CD4-positive, alpha-beta T cell treated with Interleukin-17A for 1 hour (primary cell): ENCODE data around the gene AMOTL2.

Source experiments
- DNase-seq: peaks from one replicate; pipeline ENCODE4 v3.0.0-alpha.2; 2020

AMOTL2 gene

GRCh38 chr3:134330883-134331810 lies 43.1 kb downstream of the AMOTL2 start:
- no peak for DNase-seq

DNA sequence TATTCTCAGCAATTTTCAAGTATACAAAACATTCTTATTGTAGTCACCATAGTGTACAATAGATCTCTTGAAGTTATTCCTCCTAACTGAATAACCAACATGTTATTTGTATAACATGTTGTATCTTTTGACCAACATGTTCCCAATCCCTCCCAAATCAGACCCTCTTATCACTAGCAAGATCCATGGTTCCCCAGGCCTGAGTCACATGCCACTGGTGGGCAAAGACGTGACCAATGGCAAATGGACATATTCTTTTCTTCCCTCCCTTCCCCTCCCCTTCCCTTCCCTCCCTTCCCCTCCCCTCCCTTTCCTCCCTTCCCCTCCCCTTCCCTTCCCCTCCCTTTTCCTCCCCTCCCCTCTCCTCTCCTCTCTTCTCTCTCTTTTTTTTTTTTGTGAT lies 45.4 kb downstream of the AMOTL2 start:
- DNase-seq = no peak

- no peak for DNase-seq
These were observed 46.1 kb downstream of the AMOTL2 start for GRCh38 chr3:134328147-134328591.

- DNase-seq = no peak
These were observed 46.7 kb downstream of the AMOTL2 start for GRCh38 chr3:134327594-134327975.

DNA sequence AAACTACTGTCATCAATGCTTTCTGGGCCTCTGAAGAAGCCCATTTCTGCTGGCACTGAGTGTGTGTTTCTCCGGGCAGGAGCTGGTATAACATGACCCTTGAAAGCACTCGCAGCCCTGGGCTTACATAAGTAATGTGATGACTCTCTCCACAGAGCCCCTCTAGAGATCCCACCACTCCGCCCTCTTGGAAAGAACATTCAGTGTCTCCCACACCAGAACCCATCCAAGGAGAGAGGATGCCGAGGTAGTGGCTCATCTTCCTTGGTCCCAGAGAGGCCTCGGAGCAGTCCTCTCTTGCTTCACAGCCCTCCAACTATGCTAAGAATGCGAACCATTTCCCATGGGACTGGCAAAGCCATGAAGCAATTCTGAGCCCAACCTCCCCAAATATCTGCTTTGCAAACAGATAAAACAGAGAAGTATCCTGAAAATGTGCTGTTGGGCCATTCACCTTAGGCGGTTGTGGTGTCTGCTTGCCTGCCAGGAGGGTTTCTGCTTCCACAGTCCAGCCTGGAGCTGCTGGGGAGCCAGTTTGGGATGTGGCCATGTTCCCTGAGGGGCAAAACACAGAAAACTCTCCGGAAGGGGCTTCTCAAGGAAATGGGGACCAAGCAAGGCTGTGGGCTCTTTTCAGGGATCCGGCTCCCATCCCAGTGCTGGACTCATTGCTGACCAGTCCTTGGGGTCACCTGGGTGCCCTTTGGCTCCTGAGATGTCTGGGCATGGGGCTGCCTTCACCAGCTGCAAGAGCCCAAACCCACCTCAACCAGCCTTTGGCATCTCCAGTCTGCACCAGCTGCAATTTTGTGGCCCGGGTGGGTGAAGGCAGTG lies 47.3 kb downstream of the AMOTL2 start:
- no peak for DNase-seq

DNA sequence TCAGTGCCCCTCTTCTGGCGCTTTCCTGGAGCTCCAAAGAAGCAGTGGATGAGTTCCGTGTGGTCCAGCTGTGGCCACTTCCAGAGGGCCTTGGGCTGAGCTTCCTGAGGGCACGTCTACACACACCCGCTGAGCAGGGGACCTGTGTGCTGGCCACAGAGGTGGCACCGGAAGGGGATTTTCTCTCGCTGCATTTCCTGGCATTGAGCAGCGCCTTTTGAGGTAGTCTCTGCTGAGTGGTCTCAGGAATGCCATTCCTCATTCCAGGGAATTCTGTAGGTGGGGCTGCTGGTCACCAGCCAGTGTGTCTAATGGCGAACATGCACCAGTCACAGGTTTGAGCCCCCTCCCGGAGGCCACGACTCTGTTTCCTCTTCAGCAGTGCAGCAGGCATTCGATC lies 48.1 kb downstream of the AMOTL2 start:
- no peak for DNase-seq

DNA sequence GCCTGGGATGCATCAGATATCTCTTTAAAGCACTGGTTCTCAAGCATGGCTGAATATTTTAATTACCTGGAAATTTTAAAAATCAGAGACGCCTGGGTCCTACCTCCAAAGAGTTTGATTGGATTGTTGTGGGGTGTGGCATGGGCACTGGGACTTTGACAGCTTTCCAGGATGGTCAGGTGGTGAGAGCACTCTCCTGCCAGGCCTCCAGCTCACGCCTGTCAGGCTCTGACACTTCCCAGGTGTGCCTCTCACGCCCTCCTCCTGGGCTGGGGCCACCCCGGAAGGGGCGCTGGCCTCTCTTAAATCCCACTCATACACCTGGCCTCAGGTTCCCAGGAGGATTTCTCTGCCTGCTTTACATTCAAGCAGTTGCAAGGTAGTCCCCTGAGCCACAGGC lies 48.5 kb downstream of the AMOTL2 start:
- DNase-seq = no peak

DNA sequence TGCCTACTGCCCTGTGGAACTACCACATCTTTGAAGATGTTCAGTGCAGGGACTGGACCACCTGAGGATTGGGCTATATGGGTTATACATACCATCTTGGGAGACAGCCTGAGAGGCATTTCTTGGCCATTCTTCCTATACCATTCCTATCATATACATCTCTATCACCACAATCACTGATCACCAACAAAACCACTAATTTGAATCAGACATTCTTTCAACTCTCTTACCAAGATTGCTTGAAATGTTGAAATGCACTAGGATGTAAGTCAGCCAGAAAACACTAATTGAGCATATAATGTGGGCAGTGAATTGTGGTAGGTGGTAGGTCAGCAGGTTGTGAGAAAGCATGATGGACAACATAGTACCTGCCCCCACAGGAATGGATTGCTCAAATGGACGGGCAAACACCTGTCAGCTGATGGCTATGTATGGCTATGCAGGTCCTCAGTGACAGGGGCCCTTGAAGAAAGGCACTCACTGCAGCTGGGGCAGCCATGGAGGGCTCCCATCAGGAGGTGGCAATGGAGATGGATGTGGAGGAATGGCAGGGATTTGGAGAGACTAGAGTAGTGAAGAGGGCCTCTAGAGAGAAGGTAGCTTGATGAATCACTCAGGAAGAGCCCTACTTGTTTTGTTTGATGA lies 49.1 kb downstream of the AMOTL2 start:
- DNase-seq = no peak

- no peak for DNase-seq
These were observed 50.0 kb downstream of the AMOTL2 start for GRCh38 chr3:134323966-134324962.

- no peak for DNase-seq
These were observed 52.0 kb downstream of the AMOTL2 start for GRCh38 chr3:134322286-134322685.

GRCh38 chr3:134320749-134321148 lies 53.5 kb downstream of the AMOTL2 start:
- no peak for DNase-seq

DNA sequence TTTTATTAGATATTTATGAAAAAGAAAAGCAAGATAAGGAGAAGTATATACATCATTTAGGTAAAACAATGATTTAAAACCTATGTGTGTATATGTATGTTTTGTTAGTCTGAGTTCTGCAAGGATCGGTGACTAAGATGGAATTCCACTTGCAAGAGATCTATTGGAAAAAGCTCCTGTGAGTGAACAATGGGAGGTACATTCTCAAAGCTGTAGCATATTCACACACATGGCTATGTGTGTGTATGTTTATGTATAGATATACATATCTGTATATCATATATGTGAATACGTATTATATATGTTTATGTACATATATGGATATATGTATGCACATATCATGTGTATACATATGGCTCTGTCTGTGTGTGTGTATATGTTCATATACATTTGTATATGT lies 54.3 kb downstream of the AMOTL2 start:
- DNase-seq = no peak

DNA sequence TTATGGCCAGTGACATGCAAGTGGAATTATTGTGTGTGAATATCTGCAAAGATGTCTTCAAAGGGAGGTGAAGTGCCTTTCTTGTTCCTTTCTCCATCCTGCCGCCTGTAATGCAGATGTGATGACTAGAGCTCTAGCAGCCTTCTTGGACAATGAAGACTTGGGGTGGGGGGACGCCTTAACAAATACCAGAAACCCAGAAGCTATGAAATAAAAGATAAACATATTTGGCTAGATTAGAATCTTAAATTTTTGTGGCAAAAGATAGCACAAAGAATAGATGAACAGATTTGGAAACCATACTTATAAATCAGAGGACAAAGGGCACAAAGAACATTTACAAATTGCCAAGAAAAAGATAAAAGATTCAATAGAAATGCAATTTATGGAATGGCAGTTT lies 56.1 kb downstream of the AMOTL2 start:
- DNase-seq = no peak

DNA sequence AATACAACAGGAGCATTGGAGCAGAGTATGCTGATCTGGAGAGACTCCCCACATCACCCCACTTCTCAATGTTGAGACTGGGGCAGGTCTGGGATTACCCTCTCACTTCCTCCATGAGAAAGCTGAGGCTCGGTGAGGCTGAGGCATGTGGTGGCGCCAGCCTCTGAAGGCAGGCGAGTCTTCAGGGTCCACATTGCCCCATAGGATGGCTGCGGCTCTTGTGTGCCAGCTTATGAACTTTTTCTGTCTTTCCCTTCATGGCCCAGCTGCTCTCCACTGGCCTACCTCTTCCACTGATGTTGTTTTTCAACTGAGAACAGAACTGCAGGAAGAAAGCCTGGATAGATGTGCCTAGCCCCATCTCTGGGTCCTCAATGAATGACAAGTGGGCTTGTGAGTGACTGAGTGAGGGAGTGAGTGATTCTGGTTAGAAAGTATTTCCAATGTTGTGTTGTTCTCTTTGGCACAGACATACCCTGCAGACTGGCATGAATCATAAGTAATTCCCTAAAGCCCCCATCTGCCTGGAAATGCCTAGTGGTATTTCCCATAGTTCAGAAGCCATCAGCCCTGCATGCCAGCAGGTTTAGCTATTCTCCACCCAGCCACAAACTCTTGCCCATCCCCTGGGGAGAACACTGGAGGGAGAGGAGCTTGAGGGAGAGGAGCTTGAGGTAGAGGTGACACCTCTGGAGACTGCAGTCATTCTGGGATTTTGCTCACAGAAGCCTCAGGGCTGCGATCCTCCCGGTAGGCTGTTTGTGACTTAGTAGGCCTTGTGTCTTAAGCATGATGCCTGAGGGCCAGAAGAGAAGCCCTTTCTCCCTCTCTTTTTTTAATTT lies 56.9 kb downstream of the AMOTL2 start:
- DNase-seq = no peak

- DNase-seq = no peak
These were observed 58.8 kb downstream of the AMOTL2 start for GRCh38 chr3:134315286-134316106.

DNA sequence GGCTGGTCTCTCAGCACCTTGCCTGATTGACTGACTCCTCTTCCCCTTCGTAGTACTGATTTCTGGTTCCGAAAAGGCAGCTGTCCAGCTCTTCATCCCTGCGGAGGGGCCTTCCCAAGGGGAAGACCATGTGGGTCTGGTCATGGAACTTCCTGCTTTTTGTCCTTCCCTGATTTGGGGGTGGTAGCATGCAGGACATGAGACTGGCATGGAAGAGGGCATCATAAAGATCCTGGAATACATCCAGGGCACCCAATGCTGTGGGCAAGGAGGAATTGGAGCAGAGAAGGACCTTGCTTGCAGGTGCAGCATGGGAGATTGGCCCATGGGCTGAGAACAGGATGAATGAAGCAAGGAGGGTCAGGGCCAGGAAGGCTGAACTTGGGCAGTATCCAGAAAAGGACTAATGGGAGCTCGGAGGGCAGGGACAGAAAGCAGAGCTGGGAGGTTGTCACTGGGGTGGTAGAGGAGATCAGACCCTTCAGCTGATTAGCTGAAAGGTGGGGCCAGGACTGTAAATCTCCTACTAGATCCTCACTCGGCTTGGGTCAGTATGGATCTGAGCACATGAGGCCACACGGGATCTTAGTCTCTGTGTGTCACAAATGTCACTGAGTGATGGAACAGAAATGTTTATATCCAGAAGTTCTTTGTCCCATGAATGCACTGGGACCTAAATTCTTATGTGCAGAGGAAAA lies 59.5 kb downstream of the AMOTL2 start:
- no peak for DNase-seq

DNA sequence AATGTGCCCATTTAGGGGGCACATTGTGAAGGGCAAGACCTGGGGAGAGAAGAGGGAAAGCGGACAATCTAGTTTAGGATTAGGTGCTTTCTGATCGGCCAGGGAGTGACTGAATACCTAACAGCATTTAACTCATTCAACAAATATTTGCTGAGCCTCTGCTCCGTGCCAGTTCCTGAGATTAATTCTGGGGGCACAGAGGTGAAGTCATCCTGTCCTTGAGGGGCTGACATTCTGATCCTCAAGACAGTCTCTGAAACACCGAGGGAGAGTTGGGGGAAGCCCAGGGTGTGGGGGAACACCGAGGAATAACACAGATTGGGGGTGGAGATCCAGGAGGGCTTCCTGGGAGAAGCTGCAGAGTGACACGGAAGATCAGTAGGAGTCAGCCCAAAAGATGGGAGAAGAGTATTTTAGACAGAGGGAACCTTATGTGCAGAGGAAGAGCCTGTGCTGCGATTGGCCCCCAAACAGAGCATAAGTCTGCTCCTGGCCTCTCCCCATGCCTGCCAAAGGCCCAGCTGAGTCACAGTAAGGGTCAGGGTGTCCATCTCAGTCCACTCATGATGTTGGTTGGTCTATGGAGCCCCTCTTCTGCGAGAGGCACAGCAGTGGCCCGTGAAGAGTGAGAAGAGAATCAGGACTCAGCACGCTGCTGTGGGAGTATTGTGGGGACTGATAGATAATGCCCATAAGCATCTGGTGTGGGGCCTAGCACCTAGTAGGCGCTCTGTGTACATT lies 60.2 kb downstream of the AMOTL2 start:
- no peak for DNase-seq
